ENCODE data around the gene FRMPD2.
"Not testable (repeated sequence)": the region's sequence is repeated elsewhere in the genome, so short reads cannot be mapped to it uniquely, and the experiment has no call there.

The FRMPD2 gene

DNA sequence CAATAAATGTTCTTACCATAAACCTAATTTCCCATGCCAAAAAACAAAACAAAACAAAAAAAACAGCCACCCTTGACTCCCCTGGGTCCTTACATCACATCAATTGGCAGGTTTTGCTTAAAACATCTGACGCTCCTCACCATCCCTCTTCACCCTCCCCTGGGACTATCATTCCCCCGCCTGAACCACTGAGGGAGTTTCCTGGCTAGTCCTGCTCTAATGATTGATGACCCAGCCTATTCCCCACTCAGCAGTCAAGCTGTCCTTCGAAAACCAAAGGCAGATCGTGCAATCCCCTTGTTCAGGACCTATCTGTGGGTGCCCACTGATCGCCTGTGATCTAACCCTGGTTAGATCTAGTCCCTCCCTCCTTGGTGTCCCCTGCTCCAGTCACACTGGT lies 11.2 kb upstream of the FRMPD2 start:
- TF ChIP-seq, protein P1, sequence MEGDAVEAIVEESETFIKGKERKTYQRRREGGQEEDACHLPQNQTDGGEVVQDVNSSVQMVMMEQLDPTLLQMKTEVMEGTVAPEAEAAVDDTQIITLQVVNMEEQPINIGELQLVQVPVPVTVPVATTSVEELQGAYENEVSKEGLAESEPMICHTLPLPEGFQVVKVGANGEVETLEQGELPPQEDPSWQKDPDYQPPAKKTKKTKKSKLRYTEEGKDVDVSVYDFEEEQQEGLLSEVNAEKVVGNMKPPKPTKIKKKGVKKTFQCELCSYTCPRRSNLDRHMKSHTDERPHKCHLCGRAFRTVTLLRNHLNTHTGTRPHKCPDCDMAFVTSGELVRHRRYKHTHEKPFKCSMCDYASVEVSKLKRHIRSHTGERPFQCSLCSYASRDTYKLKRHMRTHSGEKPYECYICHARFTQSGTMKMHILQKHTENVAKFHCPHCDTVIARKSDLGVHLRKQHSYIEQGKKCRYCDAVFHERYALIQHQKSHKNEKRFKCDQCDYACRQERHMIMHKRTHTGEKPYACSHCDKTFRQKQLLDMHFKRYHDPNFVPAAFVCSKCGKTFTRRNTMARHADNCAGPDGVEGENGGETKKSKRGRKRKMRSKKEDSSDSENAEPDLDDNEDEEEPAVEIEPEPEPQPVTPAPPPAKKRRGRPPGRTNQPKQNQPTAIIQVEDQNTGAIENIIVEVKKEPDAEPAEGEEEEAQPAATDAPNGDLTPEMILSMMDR (IDR thresholded peaks at IDR 0.05; ENCODE audit: low read depth, low read length, missing control alignments): no peak
- no peak overlapping the region for H3K4me3 ChIP-seq (ENCODE audit: low read depth, low read length)
- DNase-seq (ENCODE audit: low read depth): no peak
- in situ Hi-C loops (cut with HindIII; ENCODE audit: low sequenced_read_pairs): no loop called here

DNA sequence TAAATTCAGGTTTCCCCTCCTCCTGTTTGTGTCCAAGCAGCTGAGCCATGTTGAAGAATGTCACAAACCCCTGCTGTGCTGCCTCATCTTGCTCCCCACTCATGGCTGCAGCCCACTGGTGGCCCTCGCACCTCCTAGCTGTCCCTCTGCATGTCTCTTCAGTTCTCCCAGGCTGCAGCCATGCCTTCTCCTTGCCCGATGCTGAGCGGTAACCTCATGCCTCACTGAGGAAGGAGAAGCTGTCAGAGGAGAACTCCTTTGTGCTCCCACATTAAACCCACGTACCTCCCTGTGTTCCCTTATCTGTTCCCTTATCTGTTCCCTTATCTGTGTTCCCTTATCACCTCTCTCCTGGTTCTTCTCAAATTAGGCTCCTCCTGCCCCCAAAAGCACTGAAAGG lies 10.3 kb upstream of the FRMPD2 start:
- in situ Hi-C loops (cut with HindIII; ENCODE audit: low sequenced_read_pairs): no loop called here
- H3K4me3 ChIP-seq (ENCODE audit: low read depth, low read length): no peak overlapping the region
- no peak for DNase-seq (ENCODE audit: low read depth)
- TF ChIP-seq, protein P1 (IDR thresholded peaks at IDR 0.05; ENCODE audit: low read depth, low read length, missing control alignments): no peak

DNA sequence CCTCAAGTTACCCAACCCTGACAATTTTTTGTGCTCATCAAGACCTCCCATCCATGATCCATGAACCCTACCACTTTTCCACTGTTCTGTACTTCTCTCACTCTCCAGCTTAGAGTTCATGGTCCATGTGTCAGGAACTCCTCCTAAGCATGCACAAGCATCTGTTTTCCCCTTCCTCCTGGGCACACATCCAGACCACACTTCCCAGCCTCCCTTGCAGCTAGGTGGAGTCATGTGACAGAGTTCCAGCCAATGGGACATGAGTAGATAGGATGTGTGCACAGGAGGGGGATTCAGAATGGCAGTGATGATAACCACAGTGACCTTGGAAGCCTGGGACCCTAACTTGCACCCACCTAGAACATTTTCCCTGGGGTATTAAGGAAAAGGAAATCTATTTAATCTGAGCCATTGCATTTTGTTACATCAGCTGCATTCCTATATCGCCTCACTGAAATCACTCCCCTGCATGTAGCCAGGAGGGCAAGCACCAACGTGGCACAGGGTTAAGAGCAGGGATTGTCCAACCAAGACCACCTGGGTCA lies 9.6 kb upstream of the FRMPD2 start:
- DNase-seq (ENCODE audit: low read depth): no peak
- TF ChIP-seq, protein P1 (IDR thresholded peaks at IDR 0.05; ENCODE audit: low read depth, low read length, missing control alignments): no peak
- in situ Hi-C loops (cut with HindIII; ENCODE audit: low sequenced_read_pairs): no loop called here
- H3K4me3 ChIP-seq (ENCODE audit: low read depth, low read length): no peak overlapping the region

DNA sequence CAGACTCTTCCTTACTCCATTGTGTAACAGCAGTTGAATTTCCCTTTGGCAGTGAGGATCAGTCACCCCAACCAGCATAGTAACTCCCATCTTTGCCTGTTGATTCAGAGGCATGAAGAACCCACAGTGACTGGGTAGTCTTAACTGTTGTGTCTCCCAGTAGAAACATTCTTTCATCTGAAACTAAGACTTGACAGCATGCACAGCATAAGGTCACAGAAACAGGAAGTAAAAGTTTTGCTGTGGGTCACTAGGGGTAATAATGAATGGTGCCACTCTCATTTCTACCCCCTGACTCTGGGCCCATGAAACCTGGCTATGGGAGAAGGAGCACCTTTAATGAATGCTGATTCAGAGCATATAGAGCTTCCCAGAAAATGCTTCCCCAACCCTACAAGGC lies 8.3 kb upstream of the FRMPD2 start:
- DNase-seq (ENCODE audit: low read depth): no peak
- H3K4me3 ChIP-seq (ENCODE audit: low read depth, low read length): no peak overlapping the region
- in situ Hi-C loops (cut with HindIII; ENCODE audit: low sequenced_read_pairs): no loop called here
- TF ChIP-seq, protein P1 (IDR thresholded peaks at IDR 0.05; ENCODE audit: low read depth, low read length, missing control alignments): no peak

DNA sequence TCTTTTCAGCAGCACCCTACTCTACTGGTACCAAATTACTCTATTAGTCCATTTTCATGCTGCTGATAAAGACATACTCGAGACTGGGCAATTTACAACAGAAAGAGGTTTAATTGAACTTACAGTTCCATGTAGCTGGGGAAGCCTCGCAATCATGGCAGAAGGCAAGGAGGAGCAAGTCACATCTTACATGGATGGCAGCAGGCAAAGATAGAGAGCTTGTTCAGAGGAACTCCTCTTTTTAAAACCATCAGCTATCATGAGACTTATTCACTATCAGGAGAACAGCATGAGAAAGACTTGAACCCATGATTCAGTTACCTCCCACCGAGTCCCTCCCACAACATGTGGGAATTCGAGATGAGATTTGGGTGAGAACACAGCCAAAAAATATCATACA lies 7.2 kb upstream of the FRMPD2 start:
- H3K4me3 ChIP-seq (ENCODE audit: low read depth, low read length); in situ Hi-C loops (cut with HindIII; ENCODE audit: low sequenced_read_pairs); DNase-seq (ENCODE audit: low read depth): not testable (repeated sequence)

DNA sequence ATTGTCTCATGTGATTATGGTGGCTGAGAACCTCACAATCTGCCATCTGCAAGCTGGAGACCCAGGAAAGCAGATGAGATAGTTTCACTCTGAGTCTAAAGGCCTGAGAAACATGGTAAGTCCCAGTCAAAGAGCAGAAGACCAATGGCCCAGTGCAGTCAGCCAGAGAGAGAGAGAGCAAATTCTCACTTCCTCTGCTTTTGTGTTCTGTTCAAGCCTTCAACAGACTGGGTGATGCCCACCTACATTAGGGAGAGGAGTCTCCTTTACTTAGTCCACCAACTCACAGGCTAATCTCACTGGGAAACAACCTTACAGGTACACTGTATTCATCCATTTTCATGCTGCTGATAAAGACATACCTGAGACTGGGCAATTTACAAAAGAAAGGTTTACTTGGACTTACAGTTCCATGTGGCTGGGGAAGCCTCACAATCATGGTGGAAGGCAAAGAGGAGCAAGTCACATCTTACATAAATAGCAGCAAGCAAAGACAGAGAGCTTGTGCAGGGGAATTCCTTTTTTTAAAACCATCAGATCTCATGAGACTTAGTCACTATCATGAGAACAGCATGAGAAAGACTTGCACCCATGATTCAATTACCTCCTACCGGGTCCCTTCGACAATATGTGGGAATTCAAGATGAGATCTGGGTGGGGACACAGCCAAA lies 4.7 kb upstream of the FRMPD2 start:
- in situ Hi-C loops (cut with HindIII; ENCODE audit: low sequenced_read_pairs): no loop called here
- TF ChIP-seq, protein P1 (IDR thresholded peaks at IDR 0.05; ENCODE audit: low read depth, low read length, missing control alignments): no peak
- DNase-seq (ENCODE audit: low read depth): no peak
- no peak overlapping the region for H3K4me3 ChIP-seq (ENCODE audit: low read depth, low read length)

DNA sequence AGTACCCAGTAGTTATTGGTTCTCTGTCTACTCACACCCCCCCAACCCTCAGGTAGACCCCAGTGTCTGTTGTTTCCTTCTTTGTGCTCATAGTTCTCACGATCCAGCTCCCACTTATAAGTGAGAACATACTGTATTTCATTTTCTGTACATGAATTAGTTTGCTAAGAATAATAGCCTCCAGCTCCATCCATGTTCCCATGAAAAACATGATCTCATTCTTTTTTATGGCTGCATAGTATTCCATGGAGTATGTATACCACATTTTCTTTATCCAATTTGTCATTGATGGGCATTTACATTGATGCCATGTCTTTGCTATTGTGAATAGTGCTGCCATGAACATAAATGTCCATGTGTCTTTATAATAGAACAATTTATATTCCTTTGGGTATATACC lies 2.6 kb upstream of the FRMPD2 start:
- DNase-seq (ENCODE audit: low read depth): no peak
- in situ Hi-C loops (cut with HindIII; ENCODE audit: low sequenced_read_pairs): no loop called here
- H3K4me3 ChIP-seq (ENCODE audit: low read depth, low read length): no peak overlapping the region
- TF ChIP-seq, protein P1 (IDR thresholded peaks at IDR 0.05; ENCODE audit: low read depth, low read length, missing control alignments): no peak
